ENCODE results near the gene CKLF.

- TF ChIP-seq CTCF (IDR thresholded peaks at IDR 0.05; ENCODE audit: low read depth, low read length, poor library complexity, severe bottlenecking) (no peak), EZH2phosphoT487 (IDR thresholded peaks at IDR 0.05; ENCODE audit: borderline replicate concordance, low read length) (no peak)
Observed at GRCh38 chr16:66525396-66526180, 26.8 kb upstream of the CKLF start.
